SW 1271 (cell line): ENCODE results near the gene ASF1A.

Experiments
- DNase-seq, 2 experiments: peaks; one replicate each; lab custom pipeline; 2025; lab: John Stamatoyannopoulos, UW

The ASF1A gene

GRCh38 chr6:118881440-118882313 is 12.3 kb upstream of the ASF1A start:
- no peak for DNase-seq

GRCh38 chr6:118882314-118882905 is 11.5 kb upstream of the ASF1A start:
- no peak for DNase-seq

DNA sequence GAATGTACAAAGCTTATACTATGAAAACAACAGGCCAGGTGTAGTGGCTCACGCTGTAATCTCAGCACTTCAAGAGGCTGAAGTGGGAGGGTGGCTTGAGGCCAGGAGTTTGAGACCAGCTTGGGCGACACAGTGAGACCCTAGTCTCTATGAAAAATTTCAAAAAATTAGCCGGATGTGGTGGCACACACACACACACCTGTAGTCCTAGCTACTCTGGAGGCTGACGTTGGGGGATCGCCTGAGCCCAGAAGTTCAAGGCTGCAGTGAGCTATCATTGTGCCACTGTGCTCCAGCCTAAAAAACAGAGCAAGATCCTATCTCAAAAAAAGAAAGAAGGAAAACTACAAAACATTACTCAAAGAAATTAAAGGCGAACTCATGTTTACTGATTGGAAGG is 7.3 kb upstream of the ASF1A start:
- DNase-seq = no peak

DNA sequence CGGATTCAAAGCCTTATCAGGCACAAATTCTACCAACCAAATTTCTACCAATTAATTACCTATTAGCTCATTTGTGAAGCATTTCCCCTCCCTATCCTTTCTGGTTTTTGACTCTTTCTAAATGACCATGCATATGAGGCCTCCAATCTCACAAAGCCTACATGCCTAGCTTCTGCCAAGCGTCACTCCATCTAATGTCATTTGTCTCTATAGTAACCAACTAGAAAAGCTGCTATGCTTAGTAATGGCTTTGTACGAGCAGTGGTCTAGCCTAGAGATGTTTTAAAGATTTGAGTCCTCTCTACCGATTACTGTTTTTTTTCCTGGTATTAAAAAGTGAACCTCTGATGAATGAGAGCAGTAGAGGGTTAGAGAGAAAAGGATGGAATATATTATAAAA is 4.8 kb upstream of the ASF1A start:
- no peak for DNase-seq

DNA sequence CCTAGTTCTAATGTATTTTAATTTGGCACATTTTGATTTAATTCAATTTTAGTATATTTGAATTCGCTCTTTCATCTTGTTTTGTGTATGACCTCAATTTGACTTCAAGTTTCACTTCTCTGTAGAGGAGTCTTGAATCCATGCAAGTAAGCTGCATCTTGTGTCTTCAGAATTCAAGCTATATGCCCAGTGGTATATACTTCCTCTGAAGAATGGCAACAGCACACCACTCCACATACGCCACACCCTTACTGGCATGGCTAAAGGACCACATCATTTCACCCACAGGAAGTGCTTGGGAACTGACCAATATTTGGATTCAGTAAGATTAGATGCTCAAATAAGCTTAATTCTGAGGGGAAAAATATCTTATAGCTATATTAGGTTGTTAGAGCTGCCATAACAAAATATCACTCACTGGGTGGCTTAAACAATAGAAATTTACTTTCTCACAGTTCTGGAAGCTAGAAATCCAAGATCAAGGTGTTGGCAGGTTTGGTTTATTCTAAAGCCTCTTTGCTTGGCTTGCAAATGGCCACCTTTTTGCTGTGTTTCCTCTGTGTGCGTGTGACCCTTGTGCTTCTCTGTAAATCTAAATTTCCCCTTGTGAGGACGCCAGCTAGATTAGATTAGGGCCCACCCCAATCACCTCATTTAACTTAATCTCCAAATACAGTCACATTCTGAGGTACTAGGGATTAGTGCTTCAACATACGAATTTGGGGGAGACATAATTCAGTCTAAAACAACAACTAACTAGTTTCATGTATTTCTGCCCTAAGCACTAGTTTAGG is 2.8 kb upstream of the ASF1A start:
- no peak for DNase-seq

- no peak for DNase-seq
These were observed 1.5 kb upstream of the ASF1A start for GRCh38 chr6:118892355-118892991.

- DNase-seq = peak in 1 of 2 experiments; percentile 46
These were observed 717 bp upstream of the ASF1A start for GRCh38 chr6:118893064-118893806.

DNA sequence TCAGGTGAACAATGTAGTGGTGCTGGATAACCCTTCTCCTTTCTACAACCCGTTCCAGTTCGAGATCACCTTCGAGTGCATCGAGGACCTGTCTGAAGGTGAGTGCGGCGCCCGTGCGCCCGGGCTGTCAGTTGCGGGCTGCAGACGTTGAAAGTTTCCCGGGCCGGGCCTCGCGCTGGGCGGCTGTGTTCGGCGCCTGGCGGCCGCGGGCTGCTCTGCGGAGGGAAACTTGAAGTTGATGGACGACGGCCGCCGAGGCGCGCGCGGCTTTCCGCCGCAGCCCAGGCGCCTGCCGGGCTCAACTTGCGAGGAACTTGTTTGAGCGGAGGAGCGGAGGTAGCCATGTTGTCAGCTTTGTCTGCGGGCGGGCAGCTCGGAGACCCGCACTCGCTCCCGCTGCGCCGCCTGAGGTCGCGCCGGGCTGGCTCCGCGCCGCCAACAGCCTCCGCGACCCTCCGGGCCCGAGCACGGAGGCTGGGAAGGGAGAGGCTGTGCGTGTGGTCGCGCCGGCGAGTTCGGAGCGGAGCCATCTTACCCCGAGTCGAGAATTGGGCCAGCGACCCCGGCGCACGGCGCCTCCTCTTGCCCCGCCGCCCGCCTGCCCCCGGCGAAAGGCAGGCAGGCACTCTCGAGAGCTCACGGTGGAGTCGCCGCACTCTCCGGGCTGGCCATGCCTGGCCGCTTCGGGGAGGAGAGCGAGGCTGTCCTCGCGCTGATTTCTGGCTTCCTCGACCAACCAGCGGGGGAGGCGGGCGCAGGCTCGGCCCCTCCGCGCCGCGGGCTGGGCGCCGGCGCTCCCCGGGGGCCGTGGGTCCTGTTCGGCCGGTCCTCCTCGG is 691 bp downstream of the ASF1A start:
- peak in 1 of 2 experiments; percentile 32 for DNase-seq

GRCh38 chr6:118895261-118895560 is 1.3 kb downstream of the ASF1A start:
- DNase-seq = no peak

DNA sequence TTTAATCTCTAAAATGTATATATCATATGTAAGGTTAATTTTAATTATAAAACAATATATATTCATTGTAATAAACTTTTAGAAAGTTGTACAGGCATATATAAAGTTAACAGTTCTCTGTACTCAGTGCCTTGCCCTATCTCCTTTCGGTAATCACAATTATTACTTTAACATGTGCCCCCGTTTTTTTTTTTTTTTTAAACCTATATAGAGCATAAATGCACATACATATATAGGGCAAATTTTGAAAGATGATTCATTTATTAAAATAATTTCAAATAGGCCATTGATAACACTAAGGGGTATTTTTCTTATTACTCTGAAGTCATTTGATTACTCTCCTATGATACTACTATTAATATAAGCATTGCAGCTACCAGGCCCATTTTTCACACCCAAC is 1.9 kb downstream of the ASF1A start:
- no peak for DNase-seq

GRCh38 chr6:118896339-118897136 is 2.6 kb downstream of the ASF1A start:
- peak in 1 of 2 experiments; percentile 54 for DNase-seq

- DNase-seq = no peak
These were observed 3.4 kb downstream of the ASF1A start for GRCh38 chr6:118897386-118897785.

DNA sequence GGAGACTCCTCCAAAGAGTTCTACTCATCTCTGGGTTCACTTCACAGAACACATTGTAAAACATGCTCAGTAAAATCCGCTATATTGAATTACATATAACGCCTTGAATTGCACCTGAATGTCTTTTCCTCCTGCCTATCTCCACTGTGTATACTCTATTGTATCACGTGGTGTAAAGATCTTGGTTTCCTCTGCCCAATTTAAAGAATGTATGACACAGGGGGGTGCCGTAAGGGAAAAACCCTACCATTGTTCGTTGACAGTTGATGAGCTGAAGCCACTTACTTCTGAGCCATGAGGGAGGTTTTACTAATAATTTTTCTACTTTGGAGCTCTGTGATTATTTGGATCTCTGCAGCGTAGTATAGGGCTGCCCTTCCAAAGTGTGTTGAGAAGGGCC is 6.0 kb downstream of the ASF1A start:
- DNase-seq = no peak

GRCh38 chr6:118902726-118903125 is 8.8 kb downstream of the ASF1A start:
- no peak for DNase-seq

DNA sequence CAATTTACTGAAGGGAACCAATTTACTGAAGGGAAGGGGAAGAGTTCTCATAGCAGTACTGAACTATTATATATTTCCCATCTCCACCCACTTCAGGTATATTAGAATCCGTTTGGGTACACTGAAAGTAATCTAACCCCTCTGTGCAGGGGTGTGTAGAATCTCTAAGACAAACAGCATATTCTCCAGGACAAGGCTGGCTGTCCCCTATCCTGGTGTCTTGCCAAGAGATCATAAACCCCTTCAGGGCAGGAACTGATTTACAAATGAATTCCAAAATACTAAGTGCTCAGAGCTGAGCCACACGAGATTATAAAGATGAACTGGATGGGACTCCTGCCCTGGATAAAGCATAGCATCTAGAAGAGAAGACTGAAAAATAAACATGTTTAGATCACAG is 9.2 kb downstream of the ASF1A start:
- no peak for DNase-seq

- no peak for DNase-seq
These were observed 9.7 kb downstream of the ASF1A start for GRCh38 chr6:118903691-118904090.

GRCh38 chr6:118905084-118905483 is 11.1 kb downstream of the ASF1A start:
- no peak for DNase-seq

- no peak for DNase-seq
These were observed 11.9 kb downstream of the ASF1A start for GRCh38 chr6:118905851-118906250.

- no peak for DNase-seq
These were observed 14.5 kb downstream of the ASF1A start for GRCh38 chr6:118908441-118908840.

- DNase-seq = no peak
These were observed 18.7 kb downstream of the ASF1A start for GRCh38 chr6:118912646-118913045.
